ENCODE results near the gene ALDH1A2.

Gene ALDH1A2

GRCh38 chr15:57993409-57994145 is 71.9 kb downstream of the ALDH1A2 start:
- DNase-seq (ENCODE audit: low spot score): no peak
- TF ChIP-seq, protein P1, sequence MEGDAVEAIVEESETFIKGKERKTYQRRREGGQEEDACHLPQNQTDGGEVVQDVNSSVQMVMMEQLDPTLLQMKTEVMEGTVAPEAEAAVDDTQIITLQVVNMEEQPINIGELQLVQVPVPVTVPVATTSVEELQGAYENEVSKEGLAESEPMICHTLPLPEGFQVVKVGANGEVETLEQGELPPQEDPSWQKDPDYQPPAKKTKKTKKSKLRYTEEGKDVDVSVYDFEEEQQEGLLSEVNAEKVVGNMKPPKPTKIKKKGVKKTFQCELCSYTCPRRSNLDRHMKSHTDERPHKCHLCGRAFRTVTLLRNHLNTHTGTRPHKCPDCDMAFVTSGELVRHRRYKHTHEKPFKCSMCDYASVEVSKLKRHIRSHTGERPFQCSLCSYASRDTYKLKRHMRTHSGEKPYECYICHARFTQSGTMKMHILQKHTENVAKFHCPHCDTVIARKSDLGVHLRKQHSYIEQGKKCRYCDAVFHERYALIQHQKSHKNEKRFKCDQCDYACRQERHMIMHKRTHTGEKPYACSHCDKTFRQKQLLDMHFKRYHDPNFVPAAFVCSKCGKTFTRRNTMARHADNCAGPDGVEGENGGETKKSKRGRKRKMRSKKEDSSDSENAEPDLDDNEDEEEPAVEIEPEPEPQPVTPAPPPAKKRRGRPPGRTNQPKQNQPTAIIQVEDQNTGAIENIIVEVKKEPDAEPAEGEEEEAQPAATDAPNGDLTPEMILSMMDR (IDR thresholded peaks at IDR 0.05; ENCODE audit: extremely low read depth, missing control alignments): no peak

- DNase-seq (ENCODE audit: low spot score): no peak
- TF ChIP-seq, protein P1 (IDR thresholded peaks at IDR 0.05; ENCODE audit: extremely low read depth, missing control alignments): no peak
Observed at GRCh38 chr15:57992761-57993355, 72.7 kb downstream of the ALDH1A2 start.

- TF ChIP-seq, protein P1 (IDR thresholded peaks at IDR 0.05; ENCODE audit: extremely low read depth, missing control alignments): no peak
- DNase-seq (ENCODE audit: low spot score): no peak
Observed at GRCh38 chr15:57973534-57973933, 92.0 kb downstream of the ALDH1A2 start.

- TF ChIP-seq, protein P1 (IDR thresholded peaks at IDR 0.05; ENCODE audit: extremely low read depth, missing control alignments): no peak
- DNase-seq (ENCODE audit: low spot score): no peak
Observed at GRCh38 chr15:57972864-57973263, 92.6 kb downstream of the ALDH1A2 start.

- TF ChIP-seq, protein P1 (IDR thresholded peaks at IDR 0.05; ENCODE audit: extremely low read depth, missing control alignments): no peak
- no peak for DNase-seq (ENCODE audit: low spot score)
Observed at GRCh38 chr15:57969996-57970395, 95.5 kb downstream of the ALDH1A2 start.

- TF ChIP-seq, protein P1 (IDR thresholded peaks at IDR 0.05; ENCODE audit: extremely low read depth, missing control alignments): no peak
- no peak for DNase-seq (ENCODE audit: low spot score)
Observed at GRCh38 chr15:57969355-57969754, 96.2 kb downstream of the ALDH1A2 start.

- DNase-seq (ENCODE audit: low spot score): no peak
- TF ChIP-seq, protein P1 (IDR thresholded peaks at IDR 0.05; ENCODE audit: extremely low read depth, missing control alignments): no peak
Observed at GRCh38 chr15:57962887-57963286, 102.6 kb downstream of the ALDH1A2 start.
